Eye (tissue), 1 donor: Measurements from ENCODE around the gene LRRC27.
A peak's percentile ranks its signal among the peaks of the same experiment; 100 is the strongest.

ENCODE experiments used
- DNase-seq: peaks from one replicate; pipeline ENCODE4 v3.0.0-alpha.2; 2015

The LRRC27 gene

GRCh38 chr10:132392811-132393694 is 61.1 kb downstream of the LRRC27 start:
- DNase-seq = no peak

- no peak for DNase-seq
These were observed 61.7 kb downstream of the LRRC27 start for GRCh38 chr10:132393695-132394181.

- DNase-seq = no peak
These were observed 62.3 kb downstream of the LRRC27 start for GRCh38 chr10:132394201-132394811.

GRCh38 chr10:132394936-132395703 is 63.1 kb downstream of the LRRC27 start:
- DNase-seq = no peak

- peak; percentile 81 for DNase-seq
These were observed 63.9 kb downstream of the LRRC27 start for GRCh38 chr10:132395704-132396493.

- peak; percentile 82 for DNase-seq
These were observed 64.6 kb downstream of the LRRC27 start for GRCh38 chr10:132396494-132397035.

- peak; percentile 58 for DNase-seq
These were observed 65.1 kb downstream of the LRRC27 start, which contains the start of gene PWWP2B for GRCh38 chr10:132397036-132397541. Gene PWWP2B, plus strand, starts transcription at chr10:132397200. Its CDS starts 27 bp downstream, at chr10:132397227.

GRCh38 chr10:132397671-132398565 is 65.9 kb downstream of the LRRC27 start:
- DNase-seq = peak; percentile 85

- no peak for DNase-seq
These were observed 66.6 kb downstream of the LRRC27 start for GRCh38 chr10:132398566-132398991.

GRCh38 chr10:132399117-132400035 is 67.4 kb downstream of the LRRC27 start:
- DNase-seq = no peak

GRCh38 chr10:132400041-132400546 is 68.1 kb downstream of the LRRC27 start:
- no peak for DNase-seq

- DNase-seq = no peak
These were observed 68.7 kb downstream of the LRRC27 start for GRCh38 chr10:132400547-132401151.

- no peak for DNase-seq
These were observed 69.6 kb downstream of the LRRC27 start for GRCh38 chr10:132401401-132402118.

- DNase-seq = no peak
These were observed 70.8 kb downstream of the LRRC27 start for GRCh38 chr10:132402781-132403241.

GRCh38 chr10:132403511-132404168 is 71.6 kb downstream of the LRRC27 start:
- no peak for DNase-seq

- DNase-seq = no peak
These were observed 72.3 kb downstream of the LRRC27 start for GRCh38 chr10:132404169-132404880.
